ENCODE data around the gene HRH1.
"Not testable (repeated sequence)": the region's sequence is repeated elsewhere in the genome, so short reads cannot be mapped to it uniquely, and the experiment has no call there.

HRH1 gene

GRCh38 chr3:11236588-11237461 lies 82.5 kb downstream of the HRH1 start:
- peak in 14 of 56 donors; percentile 2 to 55 (median 6) for DNase-seq

DNA sequence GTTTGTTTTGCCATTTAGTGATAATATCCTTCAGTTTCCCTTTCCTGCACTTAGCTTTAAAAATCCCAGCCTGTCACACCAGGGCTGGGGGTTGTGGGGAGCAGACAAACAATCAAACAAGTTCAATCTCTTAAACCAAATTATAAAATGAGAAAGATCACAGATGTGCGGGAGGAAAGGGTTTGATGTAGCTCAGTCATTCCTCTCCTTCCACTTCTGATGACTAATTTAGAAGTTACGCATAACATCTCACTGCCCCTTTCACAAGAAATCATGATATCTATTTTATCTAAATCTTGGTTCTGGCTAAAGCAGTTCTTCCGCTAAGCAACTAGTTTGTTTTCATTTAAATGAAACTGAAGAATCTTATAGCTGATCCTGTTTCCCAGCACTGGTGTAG lies 83.8 kb downstream of the HRH1 start:
- no peak for DNase-seq

GRCh38 chr3:11238880-11239279 lies 84.6 kb downstream of the HRH1 start:
- no peak for DNase-seq

DNA sequence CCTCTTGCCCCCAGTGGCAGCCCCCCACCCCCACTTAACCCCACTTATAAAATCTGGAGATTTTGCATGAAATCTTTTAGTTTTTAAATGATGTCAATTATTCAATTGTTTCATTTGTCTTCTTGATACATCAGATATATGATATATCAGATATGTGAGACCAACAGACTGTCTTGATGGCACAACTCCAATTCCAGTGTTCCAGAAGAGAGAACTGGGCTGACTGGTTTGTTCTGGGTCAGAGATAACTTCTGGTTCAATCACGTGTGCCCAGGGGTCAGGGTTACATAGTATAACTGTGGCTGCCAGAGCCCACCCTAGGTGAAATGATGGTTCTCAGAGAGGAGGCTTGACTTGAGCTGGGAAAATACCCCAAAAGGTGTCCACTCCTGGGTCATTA lies 85.5 kb downstream of the HRH1 start:
- DNase-seq, result no peak

DNA sequence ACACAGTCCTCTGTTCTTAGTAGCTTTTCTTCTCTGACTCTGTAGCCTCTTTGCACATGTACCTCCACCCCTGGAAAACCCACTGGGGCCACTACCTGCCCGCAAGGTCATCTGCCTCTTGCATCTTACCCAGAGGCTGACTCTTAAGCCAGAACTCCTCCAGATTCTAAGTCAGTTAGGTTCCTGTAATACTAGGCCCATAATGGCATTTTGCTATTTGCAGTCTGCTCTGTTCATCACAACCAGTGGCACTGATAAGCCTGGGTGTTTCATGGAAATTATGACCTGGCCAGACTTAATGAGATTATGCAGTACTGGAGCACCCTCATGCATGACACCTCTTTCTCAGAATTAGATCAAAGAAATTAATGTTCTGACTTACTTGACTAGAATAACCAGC lies 86.2 kb downstream of the HRH1 start:
- DNase-seq, result no peak

DNA sequence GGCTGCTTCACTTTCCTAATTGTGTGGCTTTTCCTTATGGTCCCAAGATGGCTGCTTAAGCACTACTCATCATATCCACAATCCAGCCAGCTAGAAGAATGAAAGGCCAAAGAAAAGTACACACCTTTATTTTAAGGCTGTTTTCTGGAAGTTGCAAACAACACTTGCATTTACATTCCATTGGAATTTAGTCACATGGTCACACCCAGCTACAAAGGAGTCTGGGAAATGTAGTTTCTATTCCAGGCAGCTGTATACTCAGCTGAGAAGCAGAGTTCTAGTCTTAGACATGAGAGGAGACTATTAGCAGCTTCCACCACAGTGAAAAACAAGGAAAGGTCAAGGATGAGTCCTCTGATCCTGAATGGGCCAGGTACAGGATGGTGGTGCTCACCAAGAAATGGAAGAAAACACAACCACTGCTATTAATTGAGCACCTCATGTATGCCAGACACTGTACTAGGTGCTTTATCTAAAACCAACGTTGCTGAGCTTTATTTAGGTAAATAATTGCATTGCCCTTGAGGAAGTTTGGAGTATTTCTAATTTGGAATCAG lies 89.9 kb downstream of the HRH1 start:
- no peak for DNase-seq

- no peak for DNase-seq
Observed at GRCh38 chr3:11245276-11245675, 91.0 kb downstream of the HRH1 start.

- DNase-seq, result no peak
Observed at GRCh38 chr3:11245827-11246662, 91.8 kb downstream of the HRH1 start.

- no peak for DNase-seq
Observed at GRCh38 chr3:11246663-11246970, 92.3 kb downstream of the HRH1 start.

DNA sequence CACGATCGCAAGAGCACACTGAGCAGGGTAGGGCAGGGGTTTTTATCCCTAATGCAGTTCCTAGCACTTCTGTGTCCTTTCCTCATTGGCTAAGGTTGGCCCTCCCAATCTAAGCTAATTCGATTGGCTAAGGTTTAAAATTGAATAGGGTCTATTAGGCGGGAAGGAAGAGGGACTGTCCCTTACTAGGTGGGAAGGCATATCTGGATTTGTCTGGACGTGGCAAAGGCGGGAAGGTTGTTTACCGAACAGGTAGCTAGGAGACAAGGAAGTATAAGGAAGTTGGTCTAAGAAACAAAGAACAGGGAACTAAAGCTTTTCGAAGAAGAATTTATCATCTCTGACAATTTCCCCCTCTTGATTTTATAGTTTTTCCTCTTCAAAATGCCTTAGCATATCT lies 93.1 kb downstream of the HRH1 start:
- no peak for DNase-seq

DNA sequence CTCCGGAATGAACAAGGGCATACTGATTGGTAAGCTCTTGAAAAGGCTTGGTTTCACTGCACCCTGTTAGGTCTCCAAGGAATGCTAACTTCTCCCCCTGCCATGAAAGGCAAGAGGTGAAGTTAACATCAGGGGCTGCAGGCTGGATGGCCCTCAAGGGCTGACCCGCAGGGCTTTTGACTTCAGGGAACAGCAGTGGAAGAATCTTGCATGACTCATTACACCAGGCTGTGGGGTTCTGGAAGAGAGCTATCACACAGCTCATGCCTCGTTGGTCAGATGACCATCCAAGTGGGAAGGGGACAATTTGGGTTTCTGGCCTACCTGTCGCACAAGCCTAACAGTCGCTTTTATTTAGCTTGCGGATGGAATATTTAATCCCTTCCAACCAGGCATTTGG lies 94.3 kb downstream of the HRH1 start:
- DNase-seq, result no peak

DNA sequence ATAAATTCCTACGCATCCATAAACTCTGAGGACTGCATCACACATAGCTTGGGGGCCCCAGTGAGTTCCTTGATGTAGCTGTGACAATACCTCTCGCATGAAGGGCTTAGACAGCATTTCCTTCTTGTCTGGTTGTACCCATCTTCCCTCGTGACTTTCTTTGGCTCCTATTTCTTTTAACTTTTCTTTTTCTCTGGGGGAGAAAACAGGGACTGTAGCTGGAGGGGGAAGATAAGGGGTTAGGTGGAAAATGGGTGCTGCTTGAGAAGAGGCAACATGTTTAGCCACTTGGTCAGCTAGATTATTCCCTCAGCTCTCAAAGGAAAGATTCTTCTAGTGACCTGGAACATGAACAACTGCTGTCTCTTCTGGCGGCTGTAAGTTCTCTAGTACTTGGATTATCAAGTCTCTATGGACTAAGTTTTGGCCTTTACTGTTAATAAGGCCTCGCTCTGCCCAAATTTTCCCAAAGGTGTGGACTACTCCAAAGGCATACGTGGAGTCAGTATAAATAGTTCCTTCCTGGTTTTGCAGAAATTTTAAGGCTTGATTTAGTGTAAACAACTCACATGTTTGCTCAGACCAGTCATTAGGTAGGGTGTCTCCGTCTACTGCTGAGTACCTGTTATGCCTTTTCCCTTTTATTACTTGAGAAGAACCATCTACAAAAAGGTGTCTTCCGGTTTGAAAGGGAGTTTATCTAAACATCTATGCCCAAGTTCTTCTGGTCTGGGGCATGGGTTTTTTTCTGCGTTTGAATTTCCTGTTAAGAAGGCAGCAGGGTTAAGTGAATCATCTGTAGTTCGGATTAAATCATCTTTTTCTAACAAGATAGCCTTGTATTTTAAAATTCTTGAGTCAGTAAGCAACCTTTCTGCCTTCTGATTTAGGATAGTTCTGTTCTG lies 96.9 kb downstream of the HRH1 start:
- no peak for DNase-seq

GRCh38 chr3:11251807-11252176 lies 97.5 kb downstream of the HRH1 start:
- DNase-seq, result no peak

- no peak for DNase-seq
Observed at GRCh38 chr3:11254876-11255275, 100.6 kb downstream of the HRH1 start.

- not testable (repeated sequence) for DNase-seq
Observed at GRCh38 chr3:11255537-11255936, 101.2 kb downstream of the HRH1 start.

GRCh38 chr3:11258958-11259357 lies 104.7 kb downstream of the HRH1 start:
- DNase-seq, result no peak

DNA sequence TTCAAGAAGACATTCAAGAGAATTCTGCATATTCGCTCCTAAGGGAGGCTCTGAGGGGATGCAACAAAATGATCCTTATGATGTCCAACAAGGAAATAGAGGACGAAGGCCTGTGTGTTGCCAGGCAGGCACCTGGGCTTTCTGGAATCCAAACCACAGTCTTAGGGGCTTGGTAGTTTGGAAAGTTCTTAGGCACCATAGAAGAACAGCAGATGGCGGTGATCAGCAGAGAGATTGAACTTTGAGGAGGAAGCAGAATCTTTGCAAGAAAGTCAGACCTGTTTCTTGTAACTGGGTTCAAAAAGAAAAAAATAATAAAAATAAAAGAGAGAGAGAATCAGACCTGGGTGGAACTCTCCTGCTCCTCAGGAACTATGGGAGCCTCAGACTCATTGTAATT lies 106.2 kb downstream of the HRH1 start:
- no peak for DNase-seq

DNA sequence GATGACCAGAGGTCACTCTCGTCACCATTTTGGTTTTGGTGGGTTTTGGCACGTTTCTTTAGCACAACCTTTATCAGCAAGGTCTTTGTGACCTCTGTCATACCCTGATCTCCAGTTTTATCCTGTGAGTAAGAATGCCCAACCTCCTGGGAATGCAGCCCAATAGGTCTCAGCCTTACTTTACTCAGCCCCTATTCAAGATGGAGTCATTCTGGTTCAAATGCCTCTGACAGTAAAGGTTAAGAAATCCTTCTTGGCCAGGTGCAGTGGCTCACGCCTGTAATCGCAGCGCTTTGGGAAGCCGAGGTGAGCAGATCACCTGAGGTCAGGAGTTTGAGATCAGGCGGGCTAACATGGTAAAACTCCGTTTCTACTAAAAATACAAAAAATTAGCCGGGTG lies 114.7 kb downstream of the HRH1 start:
- DNase-seq, result no peak

DNA sequence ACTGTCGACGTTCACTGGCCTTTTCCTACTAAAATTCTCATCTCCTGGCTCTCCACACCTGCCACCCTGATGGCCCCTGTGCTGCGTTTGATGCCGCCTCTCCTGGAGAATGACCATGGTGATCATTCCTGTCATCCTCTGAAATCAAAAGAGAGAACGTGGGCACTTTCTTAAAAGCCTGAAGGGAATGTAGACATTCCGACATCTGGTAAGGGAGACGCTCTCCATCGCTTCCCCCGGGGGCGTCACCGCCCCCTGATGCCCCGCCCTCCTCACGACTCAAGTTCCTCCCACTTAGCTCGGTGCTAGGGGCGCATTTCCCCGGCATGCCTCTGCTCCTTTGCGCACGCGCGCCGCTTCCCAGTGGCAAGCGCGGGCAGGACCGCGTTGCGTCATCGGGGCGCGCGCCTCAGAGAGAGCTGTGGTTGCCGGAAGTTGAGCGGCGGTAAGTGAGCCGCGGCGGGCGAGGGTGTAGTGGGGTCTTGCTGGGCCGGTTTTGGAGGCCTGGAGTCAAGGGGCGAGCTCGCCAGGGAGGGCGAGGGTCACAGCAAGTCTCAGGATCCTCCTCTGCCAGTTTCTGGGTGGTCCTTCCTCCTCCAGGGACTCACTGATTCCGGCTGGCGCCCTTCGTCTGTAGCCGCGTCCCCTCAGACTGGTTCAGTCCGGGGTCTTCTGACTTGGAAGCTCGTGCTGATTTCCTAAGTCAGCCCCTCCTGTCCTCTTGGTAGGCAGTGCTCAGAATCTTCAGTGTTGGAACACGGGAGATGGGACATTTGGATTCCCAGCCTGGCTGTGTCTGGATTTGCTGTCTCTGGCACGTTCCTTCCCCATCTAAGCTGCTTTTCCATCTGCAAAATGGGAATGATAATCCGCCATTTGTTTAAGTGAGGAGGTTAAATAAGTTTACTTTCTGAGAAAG lies 118.0 kb downstream of the HRH1 start, which contains the start of gene ATG7:
Gene ATG7, plus strand, starts transcription at position 412 of the 919 bp plus-strand sequence. CDS start 26,299 bp downstream, outside the sequence.
- DNase-seq, result peak; percentile 59 to 98 (median 92)

Measured in nucleus accumbens (tissue), 56 donors.